NCI-H1417 (cell line): Measurements from ENCODE around the gene COPS4.
A peak's percentile ranks its signal among the peaks of the same experiment; 100 is the strongest.
"Not testable (repeated sequence)": the region's sequence is repeated elsewhere in the genome, so short reads cannot be mapped to it uniquely, and the experiment has no call there.

Source experiments
- DNase-seq, 3 experiments: peaks; one replicate each; lab custom pipeline; 2025; lab: John Stamatoyannopoulos, UW

Gene COPS4

GRCh38 chr4:83023599-83023998, 11.4 kb upstream of the COPS4 start:
- DNase-seq = not testable (repeated sequence)

GRCh38 chr4:83024233-83024632, 10.8 kb upstream of the COPS4 start:
- DNase-seq = no peak

GRCh38 chr4:83025563-83025962, 9.4 kb upstream of the COPS4 start:
- DNase-seq = peak in 1 of 3 experiments; percentile 17

- no peak for DNase-seq
Observed at GRCh38 chr4:83028976-83029375, 6.0 kb upstream of the COPS4 start.

GRCh38 chr4:83029688-83030087, 5.3 kb upstream of the COPS4 start:
- no peak for DNase-seq

- DNase-seq = no peak
Observed at GRCh38 chr4:83036991-83037665, 2.1 kb downstream of the COPS4 start.

- no peak for DNase-seq
Observed at GRCh38 chr4:83040269-83040668, 5.3 kb downstream of the COPS4 start.

- not testable (repeated sequence) for DNase-seq
Observed at GRCh38 chr4:83043157-83043556, 8.2 kb downstream of the COPS4 start.

GRCh38 chr4:83043801-83044407, 8.9 kb downstream of the COPS4 start:
- DNase-seq = no peak

GRCh38 chr4:83046693-83047473, 11.9 kb downstream of the COPS4 start:
- no peak for DNase-seq

- not testable (repeated sequence) for DNase-seq
Observed at GRCh38 chr4:83048781-83049180, 13.8 kb downstream of the COPS4 start.

GRCh38 chr4:83054928-83055327, 19.9 kb downstream of the COPS4 start:
- peak in 1 of 3 experiments; percentile 10 for DNase-seq

- DNase-seq = peak in 1 of 3 experiments; percentile 17
Observed at GRCh38 chr4:83062739-83063138, 27.8 kb downstream of the COPS4 start.

GRCh38 chr4:83065266-83065665, 30.3 kb downstream of the COPS4 start:
- no peak for DNase-seq

GRCh38 chr4:83067058-83067639, 32.2 kb downstream of the COPS4 start:
- no peak for DNase-seq

- no peak for DNase-seq
Observed at GRCh38 chr4:83071116-83071515, 36.1 kb downstream of the COPS4 start.

- peak; percentile 23 to 80 (median 76) for DNase-seq
Observed at GRCh38 chr4:83074086-83074704, 39.2 kb downstream of the COPS4 start.

GRCh38 chr4:83074783-83075182, 39.8 kb downstream of the COPS4 start:
- not testable (repeated sequence) for DNase-seq

GRCh38 chr4:83075311-83076095, 40.5 kb downstream of the COPS4 start:
- DNase-seq = no peak

- DNase-seq = no peak
Observed at GRCh38 chr4:83080561-83080960, 45.6 kb downstream of the COPS4 start.

GRCh38 chr4:83082777-83083176, 47.8 kb downstream of the COPS4 start:
- no peak for DNase-seq
